HG02852 (cell line): ENCODE results near the gene SRGAP2C.
"Not testable (repeated sequence)": the region's sequence is repeated elsewhere in the genome, so short reads cannot be mapped to it uniquely, and the experiment has no call there.

Experiments used
- ATAC-seq: cut with Tn5 transposase; IDR thresholded peaks from one replicate; pipeline ENCODE4 v1.9.1; 2021; ENCODE audit warnings: mild to moderate bottlenecking, moderate library complexity; ENCODE audit not compliant: unreplicated experiment

The SRGAP2C gene

DNA sequence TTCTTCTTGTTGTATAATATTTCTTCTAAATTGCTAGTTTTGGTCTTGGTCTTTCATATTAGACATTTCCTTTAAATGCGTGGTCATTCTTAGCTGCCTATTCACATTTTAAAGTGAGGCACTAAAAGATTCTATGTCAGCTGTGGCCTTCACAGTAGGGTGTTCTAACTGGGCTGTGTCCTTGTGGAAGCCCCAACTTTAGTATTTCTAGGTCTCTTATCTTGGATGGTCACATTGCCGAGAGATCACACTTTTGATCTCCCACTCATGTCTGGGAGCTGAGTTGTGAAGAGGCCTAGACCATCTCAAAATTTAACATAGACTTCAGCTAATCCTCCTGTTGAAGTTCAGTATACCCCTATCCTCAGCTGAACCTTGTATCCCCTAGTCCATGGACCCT is 185.2 kb downstream of the SRGAP2C start:
- ATAC-seq: not testable (repeated sequence)

DNA sequence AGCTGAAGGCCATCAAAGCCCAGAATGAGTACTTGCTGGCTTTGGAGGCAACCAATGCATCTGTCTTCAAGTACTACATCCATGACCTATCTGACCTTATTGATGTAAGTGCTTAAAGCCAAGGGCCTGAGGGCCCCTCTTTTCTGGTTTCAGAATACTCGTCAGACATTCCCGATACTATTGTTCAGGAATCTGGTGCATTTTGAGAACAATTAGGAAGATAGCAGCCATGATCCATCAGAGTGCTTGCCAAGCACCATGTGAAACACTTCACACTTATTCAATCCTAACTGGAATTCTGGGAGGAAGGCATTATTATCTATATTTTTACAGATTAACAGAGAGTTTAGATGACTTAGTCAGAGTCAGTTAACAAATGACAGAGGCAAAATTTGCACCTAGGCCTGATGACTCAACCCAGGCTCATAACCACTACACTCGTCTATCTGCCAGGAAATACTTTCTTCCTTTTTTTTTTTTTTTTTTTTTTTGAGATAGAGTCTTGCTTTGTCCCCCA is 190.1 kb downstream of the SRGAP2C start:
- not testable (repeated sequence) for ATAC-seq

DNA sequence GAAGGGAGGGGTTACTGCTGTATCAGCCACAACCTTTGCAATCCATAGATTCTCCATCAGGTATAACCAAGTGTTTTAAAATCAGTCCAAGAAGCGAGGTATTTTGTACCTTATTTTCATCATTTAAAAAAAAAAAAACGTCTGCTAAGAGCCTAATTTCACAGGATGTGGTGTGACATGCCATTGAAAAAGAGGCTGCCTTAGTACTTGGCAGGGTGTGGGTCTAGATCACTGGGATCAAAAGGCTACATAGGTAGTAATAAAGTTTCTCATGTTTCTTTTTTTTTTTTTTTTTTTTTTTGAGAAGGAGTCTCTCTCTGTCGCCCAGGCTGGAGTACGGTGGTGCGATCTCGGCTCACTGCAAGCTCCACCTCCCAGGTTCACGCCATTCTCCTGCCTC is 192.2 kb downstream of the SRGAP2C start:
- ATAC-seq: not testable (repeated sequence)

DNA sequence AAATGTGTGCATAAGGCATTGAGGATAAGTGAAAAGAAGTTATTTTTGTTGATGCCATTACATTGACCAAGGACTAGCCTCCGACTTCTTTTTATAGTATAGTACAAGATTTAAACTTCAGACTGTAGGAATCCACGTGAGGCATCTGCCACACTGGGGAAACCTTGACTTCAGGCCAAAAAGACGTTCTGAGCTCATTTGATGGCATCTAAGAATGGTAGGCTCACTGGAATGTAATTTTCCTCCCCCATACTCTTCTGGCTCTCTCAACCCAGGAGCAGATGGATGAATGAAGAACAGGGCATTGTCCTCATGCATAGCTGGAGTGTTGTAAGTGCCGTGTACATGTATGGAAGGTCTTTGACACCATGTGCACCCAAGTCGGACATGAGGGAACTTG is 194.0 kb downstream of the SRGAP2C start:
- not testable (repeated sequence) for ATAC-seq

DNA sequence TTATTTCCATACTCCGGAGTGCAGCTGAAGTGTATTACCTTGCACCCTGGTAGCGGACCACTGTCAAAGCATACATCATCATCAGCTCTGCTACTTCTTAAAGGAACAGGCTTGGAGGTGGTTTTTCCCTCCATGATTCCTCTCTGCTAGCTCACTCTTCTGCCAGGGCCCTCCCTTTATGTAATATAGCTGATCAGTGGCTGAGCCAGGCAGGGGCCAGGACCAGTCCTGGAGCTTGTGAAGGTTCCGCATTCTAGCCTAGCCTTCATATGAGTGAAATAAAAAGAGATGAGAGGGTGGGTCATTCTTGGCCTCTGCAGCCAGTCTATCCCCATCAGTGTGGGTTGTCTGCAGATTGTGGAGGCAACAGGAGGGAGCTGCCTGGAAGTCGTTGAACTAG is 200.0 kb downstream of the SRGAP2C start:
- ATAC-seq: not testable (repeated sequence)

DNA sequence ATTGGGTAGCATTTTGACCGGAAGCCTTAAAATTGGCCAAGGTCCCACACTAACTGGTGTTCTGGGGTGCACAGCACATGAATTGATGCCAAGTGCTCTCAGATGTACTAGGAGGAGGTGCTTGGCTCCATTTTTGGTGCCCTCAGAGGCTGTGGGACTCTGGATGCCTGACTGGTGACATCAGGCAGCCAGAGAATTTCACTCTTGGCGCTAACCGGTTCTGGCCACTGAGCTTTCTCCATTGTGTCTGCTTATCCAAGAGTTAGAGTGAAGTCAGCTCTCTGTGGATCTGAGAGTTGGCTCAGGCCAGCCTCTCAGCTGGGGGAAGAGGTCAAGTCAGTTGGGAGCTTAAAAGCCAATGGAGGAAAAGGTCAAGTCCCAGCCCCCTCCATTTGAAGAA is 200.4 kb downstream of the SRGAP2C start:
- not testable (repeated sequence) for ATAC-seq

DNA sequence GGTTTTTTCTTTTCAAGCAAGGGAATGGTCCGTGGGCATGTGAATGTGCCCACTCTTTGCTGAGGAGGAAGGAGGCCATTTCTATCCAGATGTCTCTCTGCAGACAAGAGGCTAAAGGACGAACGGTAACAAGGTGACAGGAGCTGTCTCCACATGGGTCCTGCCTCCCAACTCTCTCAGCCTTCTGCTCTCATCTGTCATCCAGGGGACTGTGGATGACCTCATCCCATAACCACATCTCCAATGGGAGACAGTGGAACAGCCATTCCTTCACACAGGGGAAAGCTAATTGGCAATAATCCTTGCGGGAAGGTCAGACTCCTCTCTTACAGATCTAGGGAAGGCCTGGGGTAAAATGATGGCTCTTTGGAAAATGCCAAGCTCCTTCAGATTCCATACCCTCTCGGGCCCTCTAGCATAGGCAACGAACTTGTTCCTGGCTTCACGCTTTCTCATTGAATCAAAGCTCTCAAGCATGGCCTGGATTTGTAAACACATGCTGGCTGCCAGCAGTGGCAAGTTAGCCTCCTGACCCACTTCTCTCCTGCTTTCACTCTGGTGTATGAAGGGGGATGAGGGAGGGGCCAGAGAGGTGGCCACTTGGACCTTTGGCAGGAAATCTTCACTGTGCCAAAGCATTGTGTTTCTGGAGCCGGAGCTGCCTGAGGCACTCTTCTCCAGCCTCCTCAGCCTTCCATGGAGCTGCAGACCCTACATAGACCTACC is 201.0 kb downstream of the SRGAP2C start:
- ATAC-seq: not testable (repeated sequence)

DNA sequence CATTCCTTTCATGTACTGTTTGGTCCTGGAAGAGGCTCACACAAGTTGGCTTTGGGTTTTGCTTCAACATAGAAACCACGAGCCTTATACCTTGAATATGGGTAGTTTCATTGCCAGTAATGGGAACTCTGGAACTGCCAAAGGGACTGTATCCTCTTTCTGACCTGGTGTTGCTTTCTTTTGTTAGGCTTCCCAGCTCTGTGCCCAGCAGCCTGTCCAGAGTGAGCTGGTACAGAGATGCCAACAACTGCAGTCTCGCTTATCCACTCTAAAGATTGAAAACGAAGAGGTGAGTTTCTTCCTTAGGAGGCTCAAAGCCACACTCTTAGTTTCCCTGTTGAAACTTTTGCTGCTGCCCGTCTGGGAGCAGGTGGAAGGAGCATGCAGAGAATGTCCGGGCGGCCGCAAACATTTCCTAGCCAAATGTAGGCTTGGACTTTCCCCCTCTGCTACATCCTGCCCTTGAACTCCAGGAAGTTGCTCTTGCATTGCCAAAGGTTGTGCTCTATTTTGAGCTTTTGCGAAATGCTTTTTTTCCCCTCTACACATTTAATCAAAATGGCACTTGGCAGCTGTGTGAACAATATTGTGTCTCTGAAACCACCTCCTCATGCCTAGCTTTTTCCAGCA is 201.7 kb downstream of the SRGAP2C start:
- ATAC-seq: not testable (repeated sequence)

DNA sequence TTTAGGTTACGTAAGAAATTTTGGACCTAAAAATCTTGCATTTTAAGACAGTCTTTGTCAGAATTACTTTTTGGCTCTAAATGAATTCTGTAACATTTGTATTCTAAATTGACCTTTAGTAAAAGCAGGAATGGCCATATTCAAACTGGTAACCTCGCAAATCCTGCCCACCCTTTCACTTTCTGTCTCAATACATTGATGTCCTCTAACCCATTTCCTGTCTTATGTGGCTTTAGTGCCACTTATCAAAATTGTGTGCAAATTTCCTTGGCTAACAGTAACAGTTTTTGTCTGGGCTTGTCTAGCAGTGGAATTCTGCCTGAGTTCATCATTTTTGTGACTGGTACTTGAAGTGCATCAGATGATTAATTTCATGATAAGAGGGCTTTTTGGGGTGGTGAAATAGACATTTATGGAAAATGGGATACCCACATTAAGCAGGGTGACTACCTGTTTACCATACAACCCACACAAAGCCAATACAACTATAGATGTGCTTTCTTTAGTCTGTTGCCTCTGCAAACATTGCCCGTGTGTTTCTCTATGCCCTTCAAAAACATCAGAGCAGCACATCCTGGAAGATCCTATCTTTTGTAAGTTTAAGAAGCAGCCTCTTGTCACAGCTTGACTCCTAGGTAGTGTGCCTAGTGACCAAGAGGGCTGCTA is 205.3 kb downstream of the SRGAP2C start:
- ATAC-seq: not testable (repeated sequence)

DNA sequence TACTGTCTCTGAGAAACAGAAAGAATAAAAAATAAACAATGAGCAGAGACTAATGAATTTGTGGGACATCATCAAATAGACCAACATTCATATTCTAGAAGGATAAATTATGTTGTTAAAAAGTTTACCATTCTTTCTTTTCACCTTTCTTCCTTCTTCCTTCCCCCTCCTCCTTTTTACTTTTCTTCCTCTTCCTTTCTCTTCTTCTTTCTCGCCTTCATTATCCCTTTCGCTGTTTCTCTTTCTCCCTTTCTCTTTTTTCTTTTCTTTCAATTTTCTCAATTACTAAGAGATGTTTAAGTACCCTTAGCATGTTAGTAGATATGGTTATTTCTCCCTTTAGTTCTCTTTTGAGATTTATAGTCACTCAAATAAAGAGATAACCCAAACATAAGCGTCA is 207.4 kb downstream of the SRGAP2C start:
- not testable (repeated sequence) for ATAC-seq

DNA sequence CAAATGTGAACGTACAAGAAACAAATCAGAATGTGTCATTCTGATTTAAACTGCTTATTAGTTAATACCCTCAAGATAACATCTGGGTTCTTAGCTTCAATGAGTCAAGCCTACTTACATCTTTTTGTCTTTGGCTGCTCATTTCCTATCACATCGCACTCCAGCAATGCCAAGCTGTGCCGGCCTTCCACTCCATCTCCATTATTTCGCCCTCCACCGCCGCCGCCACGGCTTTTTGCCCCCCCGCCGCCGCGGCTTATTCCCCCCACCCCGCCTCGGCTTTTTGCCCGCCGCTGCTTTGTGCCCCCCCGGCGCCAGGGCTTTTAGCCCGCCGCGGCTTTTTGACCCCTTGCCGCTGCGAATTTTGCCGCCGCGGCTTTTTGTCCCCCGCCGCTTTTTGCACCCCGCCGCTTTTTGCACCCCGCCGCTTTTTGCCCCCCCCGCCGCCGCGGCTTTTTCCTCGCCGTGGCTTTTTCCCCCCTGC is 211.0 kb downstream of the SRGAP2C start:
- not testable (repeated sequence) for ATAC-seq

DNA sequence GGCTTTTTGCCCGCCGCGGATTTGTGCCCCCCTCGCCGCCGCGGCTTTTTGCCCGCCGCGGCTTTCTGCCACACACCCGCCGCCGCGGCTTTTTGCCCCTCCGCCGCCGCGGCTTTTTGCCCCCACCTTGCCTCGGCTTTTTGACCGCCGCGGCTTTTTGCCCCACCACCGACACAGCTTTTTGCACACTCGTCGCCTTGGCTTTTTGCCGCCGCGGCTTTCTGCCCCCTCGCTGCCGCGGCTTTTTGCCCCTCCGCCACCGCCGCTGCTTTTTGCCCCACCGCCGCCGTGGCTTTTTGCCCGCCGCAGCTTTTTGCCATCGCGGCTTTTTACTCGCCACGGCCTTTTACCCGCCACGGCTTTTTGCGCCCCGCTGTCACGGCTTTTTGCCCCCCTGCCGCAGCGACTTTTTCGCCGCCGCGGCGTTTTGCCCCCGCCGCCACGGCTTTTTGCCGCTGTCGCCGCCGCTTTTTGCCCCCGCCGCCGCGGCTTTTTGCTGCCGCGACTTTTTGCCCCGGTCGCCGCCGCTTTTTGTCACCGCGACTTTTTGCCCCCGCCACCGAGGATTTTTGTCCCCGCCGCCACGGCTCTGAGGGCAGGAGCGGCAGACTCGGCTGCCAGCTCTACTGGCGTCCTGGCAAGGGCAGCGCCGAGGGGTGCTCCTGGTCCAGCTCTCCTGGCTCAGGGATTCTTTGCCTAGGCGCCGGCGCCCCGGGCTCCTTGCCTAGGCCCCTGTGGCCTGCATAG is 211.7 kb downstream of the SRGAP2C start:
- ATAC-seq: not testable (repeated sequence)

DNA sequence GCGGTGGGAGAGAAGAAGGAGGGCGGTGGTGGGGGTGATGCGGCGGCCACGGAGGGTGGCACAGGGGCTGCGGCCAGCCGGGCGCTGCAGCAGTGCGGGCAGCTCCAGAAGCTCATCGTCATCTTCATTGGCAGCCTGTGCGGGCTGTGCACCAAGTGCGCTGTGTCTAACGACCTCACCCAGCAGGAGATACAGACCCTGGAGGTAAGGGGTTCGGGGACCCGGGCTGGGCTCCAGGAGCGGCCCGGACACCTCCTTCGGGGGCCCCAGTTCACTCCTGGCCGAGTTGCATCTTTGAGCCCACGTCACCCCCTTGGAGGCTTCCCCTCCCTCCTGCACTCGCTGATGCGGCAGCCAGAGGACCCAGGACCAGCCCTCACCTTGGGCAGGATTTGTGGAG is 212.3 kb downstream of the SRGAP2C start:
- ATAC-seq: not testable (repeated sequence)

DNA sequence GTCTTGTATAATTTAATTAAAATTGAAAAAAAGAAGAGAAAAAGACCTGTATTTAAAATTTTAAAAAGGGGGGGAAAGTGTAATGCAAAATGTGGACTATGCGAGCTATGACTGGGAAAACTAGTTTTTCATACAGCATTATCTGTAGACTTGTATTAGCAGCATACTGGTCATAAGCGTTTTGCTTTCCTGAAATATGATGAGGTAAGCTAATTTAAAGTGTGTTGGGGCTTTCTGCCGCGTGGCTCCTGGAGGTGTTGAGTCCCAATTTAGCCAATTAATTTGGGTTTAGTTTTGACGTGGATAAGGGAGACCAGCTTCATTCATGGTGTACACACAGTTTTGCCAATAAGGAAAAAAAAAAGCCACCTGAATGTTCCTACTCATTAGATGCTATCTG is 214.4 kb downstream of the SRGAP2C start:
- not testable (repeated sequence) for ATAC-seq

DNA sequence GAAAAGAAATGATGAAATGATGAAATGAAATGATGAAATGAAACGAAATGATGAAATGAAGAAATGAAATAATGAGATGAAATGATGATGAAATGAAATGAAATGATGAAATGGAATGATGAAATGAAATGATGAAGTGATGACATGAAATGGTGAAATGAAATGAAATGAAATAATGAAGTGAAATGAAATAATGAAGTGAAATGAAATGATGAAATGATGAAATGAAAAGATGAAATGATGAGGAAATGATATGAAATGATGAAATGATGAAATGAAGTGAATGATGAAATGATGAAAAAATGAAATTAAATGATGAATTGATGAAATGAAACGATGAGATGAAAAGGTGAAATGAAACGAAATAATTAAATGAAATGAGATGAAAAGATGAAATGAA is 215.3 kb downstream of the SRGAP2C start:
- ATAC-seq: not testable (repeated sequence)

DNA sequence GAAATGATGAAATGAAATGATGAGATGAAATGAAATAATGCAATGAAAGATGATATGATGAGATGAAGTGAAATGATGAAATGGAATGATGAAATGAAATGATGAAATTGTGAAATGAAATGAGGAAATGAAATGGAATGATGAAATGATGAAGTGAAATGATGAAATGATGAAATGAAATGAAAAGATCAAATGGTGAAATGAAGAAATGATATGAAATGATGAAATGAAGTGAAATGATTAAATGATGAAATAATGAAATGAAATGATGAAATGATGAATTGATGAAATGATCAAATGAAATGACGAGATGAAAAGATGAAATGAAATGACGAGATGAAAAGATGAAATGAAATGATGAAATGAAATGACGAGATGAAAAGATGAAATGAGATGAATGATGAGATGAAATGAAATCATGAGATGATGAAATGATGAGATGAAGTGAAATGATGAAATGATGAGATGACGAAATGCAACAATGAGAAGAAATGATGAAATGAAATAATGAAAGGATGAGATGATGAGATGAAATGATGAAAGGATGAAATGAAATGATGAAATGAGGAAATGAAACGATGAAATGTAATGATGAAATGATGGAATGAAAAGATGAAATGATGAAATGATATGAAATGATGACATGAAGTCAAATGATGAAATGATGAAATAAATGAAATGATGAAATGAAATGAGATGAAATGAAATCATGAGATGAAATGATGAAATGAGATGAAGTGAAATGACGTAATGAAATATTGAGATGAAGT is 216.0 kb downstream of the SRGAP2C start:
- ATAC-seq: not testable (repeated sequence)

DNA sequence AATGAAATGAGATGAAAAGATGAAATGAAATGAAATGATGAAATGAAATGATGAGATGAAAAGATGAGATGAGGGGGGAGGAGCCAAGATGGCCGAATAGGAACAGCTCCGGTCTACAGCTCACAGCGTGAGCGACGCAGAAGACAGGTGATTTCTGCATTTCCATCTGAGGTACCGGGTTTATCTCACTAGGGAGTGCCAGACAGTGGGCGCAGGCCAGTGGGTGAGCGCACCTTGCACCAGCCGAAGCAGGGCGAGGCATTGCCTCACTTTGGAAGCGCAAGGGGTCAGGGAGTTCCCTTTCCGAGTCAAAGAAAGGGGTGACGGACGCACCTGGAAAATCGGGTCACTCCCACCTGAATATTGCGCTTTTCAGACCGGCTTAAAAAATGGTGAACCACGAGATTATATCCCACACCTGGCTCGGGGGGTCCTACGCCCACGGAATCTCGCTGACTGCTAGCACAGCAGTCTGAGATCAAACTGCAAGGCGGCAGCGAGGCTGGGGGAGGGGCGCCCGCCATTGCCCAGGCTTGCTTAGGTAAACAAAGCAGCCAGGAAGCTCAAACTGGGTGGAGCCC is 216.7 kb downstream of the SRGAP2C start:
- not testable (repeated sequence) for ATAC-seq

DNA sequence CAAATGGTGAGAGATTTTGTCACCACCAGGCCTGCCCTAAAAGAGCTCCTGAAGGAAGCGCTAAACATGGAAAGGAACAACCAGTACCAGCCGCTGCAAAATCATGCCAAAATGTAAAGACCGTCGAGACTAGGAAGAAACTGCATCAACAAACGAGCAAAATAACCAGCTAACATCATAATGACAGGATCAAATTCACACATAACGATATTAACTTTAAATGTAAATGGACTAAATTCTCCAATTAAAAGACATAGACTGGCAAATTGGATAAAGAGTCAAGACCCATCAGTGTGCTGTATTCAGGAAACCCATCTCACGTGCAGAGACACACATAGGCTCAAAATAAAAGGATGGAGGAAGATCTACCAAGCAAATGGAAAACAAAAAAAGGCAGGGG is 218.5 kb downstream of the SRGAP2C start:
- not testable (repeated sequence) for ATAC-seq

DNA sequence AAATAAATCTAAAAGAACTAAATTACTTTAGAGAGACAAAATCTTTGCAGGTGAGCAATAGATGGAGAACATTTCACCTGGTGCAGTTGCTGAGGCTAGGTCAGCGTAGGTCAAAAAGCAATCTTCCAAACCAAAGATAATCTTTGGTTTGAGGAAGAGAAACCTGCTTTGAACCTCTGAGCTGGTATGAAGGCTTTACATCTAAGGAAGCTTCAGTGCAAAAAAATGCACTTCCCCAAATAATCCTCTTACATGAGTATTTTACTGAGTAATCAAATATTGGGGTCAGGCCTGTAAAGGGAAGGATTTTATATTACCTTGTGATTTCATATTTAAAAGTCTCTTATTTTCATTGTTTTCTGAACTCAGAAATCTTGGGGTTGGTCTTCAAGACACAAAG is 223.6 kb downstream of the SRGAP2C start:
- ATAC-seq: no peak

DNA sequence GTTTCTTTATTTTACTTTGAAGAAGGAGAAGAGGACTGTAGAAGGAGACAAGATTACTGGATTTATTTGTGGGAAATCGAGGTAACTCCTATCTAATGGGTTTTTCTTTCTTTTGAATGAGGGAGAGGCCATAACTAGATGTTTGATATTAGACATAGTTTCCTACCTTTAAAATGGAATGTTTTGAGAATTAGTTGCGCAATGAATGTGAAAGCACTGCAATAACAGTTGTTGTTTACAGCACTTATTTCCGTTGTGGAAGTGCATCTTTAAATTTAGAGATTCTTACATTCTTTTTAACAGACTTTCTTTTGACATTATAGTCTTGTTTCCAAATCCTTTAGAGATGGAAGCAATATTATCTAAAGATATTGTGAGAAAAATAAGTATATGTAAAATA is 229.0 kb downstream of the SRGAP2C start:
- no peak for ATAC-seq
